NCI-H146 treated with DMSO at 0.1 percent for 48 hours (cell line): Measurements from ENCODE around the gene PDE4D.
A peak's percentile ranks its signal among the peaks of the same experiment; 100 is the strongest.
"Not testable (repeated sequence)": the region's sequence is repeated elsewhere in the genome, so short reads cannot be mapped to it uniquely, and the experiment has no call there.

Experiments
- DNase-seq: peaks from one replicate; lab custom pipeline; 2025; ENCODE audit not compliant: unreplicated experiment; lab: John Stamatoyannopoulos, UW

The PDE4D gene

GRCh38 chr5:59800347-59800893, 93.1 kb downstream of the PDE4D start:
- DNase-seq = no peak

- DNase-seq = peak; percentile 52
These were observed 93.7 kb downstream of the PDE4D start for GRCh38 chr5:59799668-59800346.

- no peak for DNase-seq
These were observed 94.5 kb downstream of the PDE4D start for GRCh38 chr5:59798862-59799667.

GRCh38 chr5:59795141-59795540, 98.4 kb downstream of the PDE4D start:
- DNase-seq = no peak

GRCh38 chr5:59792983-59793585, 100.4 kb downstream of the PDE4D start:
- DNase-seq = no peak

GRCh38 chr5:59791617-59792016, 101.9 kb downstream of the PDE4D start:
- DNase-seq = no peak

- no peak for DNase-seq
These were observed 102.6 kb downstream of the PDE4D start for GRCh38 chr5:59790776-59791475.

- no peak for DNase-seq
These were observed 103.2 kb downstream of the PDE4D start for GRCh38 chr5:59790376-59790775.

- no peak for DNase-seq
These were observed 103.6 kb downstream of the PDE4D start for GRCh38 chr5:59789894-59790293.

GRCh38 chr5:59789197-59789596, 104.3 kb downstream of the PDE4D start:
- DNase-seq = no peak

- DNase-seq = no peak
These were observed 107.2 kb downstream of the PDE4D start for GRCh38 chr5:59786334-59786805.

- DNase-seq = no peak
These were observed 107.7 kb downstream of the PDE4D start for GRCh38 chr5:59785676-59786333.

- not testable (repeated sequence) for DNase-seq
These were observed 108.8 kb downstream of the PDE4D start for GRCh38 chr5:59784708-59785107.

GRCh38 chr5:59783264-59783663, 110.3 kb downstream of the PDE4D start:
- DNase-seq = no peak

GRCh38 chr5:59782856-59783255, 110.7 kb downstream of the PDE4D start:
- no peak for DNase-seq

- no peak for DNase-seq
These were observed 114.1 kb downstream of the PDE4D start for GRCh38 chr5:59779453-59779852.

GRCh38 chr5:59777028-59777427, 116.5 kb downstream of the PDE4D start:
- DNase-seq = no peak

- DNase-seq = no peak
These were observed 120.2 kb downstream of the PDE4D start for GRCh38 chr5:59773294-59773693.

- DNase-seq = no peak
These were observed 120.8 kb downstream of the PDE4D start for GRCh38 chr5:59772757-59773156.

- DNase-seq = no peak
These were observed 121.3 kb downstream of the PDE4D start for GRCh38 chr5:59772206-59772605.

- no peak for DNase-seq
These were observed 122.6 kb downstream of the PDE4D start for GRCh38 chr5:59770953-59771352.
